Mucosa of gallbladder (tissue), 1 donor: ENCODE measurements around the gene RXRA. TPM values are rescaled to one million over a fixed set of nuclear protein-coding genes. Genes with fewer than 3 reads are reported as not detected.

ENCODE experiments used
- DNase-seq: peaks from one replicate; pipeline ENCODE4 v3.0.0-alpha.2; 2020; ENCODE audit warnings: low spot score
- total RNA-seq: library from RNA; stranded (reverse); gene quantifications from one replicate; pipeline ENCODE4 v1.2.1, GENCODE V29; 2021
- donor health status: DM: no; HTN: no; CAD: no.

The RXRA gene
- total RNA-seq, 1 donor from 2014 or later, result 106 TPM

DNA sequence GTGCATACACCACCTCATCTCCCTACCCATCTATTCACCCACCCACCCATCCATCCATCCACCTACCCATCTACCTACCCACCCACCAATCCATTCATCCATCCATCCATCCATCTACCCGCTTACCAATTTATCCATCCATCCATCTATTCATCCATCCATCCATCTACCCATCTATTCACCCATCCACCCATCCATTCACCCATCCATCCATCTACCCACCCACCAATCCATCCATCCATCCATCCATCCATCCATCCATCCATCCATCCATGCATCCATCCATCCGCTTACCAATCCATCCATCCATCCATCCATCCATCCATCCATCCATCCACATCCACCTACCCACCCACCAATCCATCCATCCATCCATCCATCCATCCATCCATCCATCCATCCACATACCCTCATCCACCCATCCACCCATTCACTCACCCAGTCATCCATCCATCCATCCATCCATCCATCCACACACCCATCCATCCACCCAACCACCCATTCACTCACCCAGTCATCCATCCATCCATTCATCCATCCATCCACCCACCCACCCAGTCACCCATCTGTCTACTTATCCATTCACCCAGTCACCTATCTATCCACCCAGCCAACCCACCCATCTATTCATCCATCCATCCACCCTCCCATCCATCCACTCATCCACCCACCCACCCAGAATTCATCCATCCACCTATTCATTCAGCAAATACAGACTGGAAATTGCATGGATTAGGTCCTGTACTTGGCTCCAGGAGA, 125.6 kb downstream of the RXRA start:
- no peak for DNase-seq

- DNase-seq, result no peak
Measured at GRCh38 chr9:134452728-134453127, 126.5 kb downstream of the RXRA start.

DNA sequence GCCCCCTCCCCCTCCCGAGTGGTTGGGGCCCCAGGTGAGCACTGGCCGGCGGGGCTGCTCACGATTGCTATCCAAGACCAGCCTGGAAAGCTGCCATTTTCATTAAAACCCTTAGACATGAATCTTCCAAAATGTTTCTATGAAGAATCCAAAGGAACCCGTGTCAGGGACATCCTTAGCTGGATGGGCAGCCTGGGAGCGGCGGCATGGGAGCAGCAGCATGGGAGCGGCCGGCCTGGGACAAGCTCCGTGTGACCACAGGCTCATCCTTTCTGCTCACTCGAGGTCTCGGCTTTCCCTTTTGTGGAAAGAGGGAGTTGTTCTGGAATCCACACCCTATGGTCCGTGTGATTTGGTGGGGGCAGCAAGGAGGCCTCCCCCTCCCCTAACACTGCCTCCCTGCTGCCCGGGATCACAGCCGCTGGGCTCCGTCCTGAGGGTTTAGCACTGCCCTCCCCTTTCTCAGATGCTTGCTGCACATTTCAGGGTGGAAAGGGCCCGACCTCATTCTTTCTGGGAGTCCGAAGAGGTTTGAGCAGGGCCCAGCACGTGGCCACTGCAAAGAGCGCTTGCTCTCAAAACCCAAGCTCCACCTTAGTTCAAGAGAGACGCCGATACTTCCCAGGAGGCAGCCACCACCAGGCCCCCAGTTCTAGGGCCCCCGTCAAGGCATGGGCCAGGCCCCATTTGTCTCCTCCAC, 127.7 kb downstream of the RXRA start:
- no peak for DNase-seq

- no peak for DNase-seq
Measured at GRCh38 chr9:134454476-134454857, 128.2 kb downstream of the RXRA start.

DNA sequence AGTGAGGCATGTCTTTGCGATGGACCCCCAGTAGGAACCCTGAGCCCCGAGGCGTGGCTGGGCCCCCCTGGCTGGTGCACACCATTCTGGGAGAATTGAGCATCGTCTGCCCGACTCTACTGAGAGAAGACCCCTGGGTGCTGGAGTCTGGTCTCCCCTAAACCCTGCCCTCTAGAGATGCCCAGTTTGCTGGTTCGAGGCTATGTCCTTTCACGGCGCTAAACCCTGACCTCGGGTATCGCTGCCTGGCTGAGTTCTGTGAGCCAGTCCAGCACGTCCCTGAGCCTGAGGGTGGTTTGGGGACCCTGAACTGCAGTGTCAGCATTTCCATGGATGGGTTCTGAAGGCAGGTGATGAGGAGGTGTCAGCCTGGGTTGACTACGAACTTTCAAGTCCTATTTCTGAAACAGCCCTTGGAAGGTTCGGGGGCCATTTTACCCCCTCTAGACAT, 128.8 kb downstream of the RXRA start:
- DNase-seq, result no peak

- no peak for DNase-seq
Measured at GRCh38 chr9:134455537-134455933, 129.3 kb downstream of the RXRA start.

DNA sequence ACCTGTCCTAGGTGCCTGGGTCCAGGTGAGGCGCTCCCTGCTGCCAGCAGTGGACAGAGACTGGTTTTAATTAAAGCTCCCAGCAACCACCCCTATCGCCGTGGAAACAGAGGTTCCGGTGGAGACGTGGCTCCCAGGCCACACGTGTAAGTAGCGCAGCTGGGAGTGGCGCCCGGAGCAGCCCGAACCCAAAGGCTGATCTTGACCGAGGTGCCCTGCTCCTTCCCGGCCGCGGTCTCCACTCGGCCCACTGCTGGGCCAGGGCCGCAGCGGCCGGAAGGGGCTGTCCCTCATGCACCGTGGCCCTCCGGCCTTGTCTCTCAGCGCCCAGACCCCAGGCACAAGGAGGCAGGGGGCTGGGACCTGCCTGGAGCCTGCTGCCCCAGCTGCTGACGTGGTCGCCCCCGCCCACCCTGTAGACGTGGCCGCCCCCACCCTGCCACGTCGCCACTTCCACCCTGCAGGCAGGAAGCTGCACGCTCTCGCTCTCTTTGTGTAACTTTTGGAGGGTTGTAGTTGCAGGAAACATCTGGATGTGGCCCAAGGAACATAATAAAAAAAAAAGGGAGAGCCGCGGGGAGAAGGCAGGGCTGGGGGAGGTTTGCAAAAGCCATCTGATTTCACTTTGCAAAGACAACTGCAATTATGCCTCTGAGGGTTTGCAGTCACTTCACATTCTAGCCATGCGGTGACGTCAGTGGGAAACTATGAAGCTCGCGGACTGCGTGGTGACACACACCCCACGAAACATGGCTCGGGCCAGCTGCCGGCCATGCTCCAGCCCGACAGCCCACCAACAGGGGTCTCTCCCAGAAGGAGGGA, 129.9 kb downstream of the RXRA start:
- DNase-seq, result peak; percentile 83

DNA sequence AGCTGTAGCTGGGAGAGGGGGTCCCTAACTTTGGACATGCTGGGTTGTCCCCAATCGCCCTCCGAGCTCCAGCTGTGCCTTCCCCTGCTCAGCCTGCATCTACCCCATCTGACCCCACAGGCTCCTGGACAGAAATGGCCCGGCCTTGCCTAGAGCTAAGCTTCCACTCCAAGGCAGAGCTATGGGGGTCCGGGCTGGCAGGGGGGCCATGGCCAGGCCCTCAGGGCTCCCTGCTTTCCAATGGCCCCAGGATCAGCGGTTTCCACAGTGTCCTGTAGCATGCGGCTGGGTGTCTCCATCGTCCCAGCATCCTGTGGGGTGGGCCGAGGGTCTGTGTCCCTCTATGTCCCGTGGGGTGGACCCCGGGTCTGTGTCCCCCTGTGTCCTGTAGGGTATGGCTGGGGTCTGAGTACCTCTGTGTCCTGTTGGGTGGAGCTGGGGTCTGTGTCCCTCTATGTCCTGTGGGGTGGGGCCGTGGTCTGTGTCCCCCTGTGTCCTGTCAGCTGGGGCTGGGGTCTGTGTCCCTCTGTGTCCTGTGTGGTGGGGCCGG, 130.6 kb downstream of the RXRA start:
- DNase-seq, result no peak

DNA sequence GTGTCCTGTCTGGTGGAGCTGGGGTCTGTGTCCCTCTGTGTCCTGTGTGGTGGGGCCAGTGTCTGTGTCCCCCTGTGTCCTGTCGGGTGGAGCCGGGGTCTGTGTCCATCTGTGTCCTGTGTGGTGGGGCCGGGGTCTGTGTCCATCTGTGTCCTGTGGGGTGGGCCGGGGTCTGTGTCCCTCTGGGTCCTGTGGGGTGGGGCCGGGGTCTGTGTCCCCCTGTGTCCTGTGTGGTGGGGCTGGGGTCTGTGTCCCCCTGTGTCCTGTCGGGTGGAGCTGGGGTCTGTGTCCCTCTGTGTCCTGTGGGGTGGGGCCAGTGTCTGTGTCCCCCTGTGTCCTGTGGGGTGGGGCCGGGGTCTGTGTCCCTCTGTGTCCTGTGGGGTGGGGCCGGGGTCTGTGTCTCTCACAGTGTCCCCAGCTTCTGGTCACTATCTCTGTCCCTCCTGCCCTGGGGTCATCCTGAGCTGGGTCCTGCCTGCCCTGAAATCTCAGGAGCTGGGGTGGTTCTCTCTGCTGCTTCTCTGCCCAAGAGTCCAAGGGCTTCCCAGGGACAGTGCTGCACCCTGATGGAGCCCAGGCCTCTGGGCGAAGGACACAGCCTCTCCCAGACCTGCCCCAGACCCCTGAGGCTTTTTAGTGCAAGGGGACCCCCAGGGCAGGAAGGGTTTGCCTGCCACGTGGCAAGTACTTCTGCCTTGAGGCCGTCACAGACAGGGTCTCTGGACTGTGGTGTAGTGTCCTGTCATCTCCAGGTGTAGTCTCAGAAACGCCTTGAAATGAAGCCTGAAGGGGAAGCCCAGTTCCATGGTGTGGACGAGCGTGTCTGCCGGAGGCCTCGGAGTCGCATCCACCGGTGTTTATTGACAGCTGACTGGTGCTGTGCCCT, 131.3 kb downstream of the RXRA start:
- no peak for DNase-seq

GRCh38 chr9:134458207-134459108, 132.2 kb downstream of the RXRA start:
- no peak for DNase-seq

DNA sequence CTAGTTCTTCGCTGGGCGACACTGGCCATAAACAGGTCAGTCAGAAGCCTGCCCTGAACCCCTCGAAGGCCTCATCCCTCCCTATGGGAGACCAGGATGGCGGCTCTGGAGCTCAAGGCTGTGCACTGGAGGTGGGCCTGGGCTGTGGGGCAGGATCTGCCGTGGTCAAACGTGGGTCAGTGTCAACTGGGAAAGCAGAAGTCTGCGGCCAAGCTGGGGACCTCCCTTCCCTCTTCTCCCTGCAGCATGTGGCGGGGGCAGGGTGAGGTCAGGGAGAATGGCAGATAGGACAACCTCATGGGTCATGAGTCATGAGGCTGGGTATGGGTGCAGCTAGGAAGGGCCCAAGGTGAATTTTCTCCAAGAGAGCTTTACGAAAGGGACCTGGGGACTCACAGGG, 132.9 kb downstream of the RXRA start:
- no peak for DNase-seq

- DNase-seq, result no peak
Measured at GRCh38 chr9:134459573-134459972, 133.3 kb downstream of the RXRA start.

DNA sequence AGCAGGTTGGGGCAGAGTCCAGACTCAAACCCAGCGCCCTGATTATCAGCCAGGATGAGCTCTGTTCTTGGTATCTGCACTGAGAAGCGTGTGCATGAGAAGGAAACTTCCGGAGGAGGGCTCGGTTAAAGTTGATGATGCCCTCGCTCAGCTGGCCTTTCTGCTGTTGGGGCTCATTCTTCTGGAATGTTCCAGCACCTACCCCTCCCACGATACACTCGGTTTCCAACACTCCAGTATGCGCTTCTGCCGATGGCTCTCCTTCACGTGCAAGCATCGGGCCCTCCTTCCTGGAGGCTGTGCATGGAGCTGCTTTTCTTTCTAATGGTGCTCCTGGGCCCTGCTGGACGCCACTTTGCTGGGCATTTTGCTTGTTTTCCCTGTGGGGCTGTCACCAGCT, 134.0 kb downstream of the RXRA start:
- DNase-seq, result no peak

- no peak for DNase-seq
Measured at GRCh38 chr9:134460896-134461295, 134.6 kb downstream of the RXRA start.

- no peak for DNase-seq
Measured at GRCh38 chr9:134461426-134461982, 135.2 kb downstream of the RXRA start.

DNA sequence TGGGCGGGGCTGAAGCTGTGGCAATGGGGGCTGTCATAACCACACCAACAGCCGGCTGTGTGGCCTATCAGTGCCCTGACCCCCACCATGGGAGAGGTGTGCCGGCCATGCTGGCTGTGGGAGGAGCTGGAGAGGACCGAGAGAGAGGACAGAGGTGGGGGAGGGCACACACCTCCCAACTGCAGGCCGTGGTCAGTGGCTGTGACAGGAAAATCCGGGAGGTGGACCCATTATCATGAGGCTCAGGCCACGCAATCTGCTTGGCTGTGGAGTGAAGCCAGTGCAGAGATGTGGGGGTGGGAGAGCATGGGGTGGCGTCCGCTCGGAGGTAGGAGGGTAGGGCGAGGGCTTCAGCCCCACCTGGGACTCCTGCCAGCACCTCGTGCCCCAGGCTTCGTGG, 136.1 kb downstream of the RXRA start:
- DNase-seq, result no peak

- DNase-seq, result no peak
Measured at GRCh38 chr9:134463280-134463679, 137.0 kb downstream of the RXRA start.

DNA sequence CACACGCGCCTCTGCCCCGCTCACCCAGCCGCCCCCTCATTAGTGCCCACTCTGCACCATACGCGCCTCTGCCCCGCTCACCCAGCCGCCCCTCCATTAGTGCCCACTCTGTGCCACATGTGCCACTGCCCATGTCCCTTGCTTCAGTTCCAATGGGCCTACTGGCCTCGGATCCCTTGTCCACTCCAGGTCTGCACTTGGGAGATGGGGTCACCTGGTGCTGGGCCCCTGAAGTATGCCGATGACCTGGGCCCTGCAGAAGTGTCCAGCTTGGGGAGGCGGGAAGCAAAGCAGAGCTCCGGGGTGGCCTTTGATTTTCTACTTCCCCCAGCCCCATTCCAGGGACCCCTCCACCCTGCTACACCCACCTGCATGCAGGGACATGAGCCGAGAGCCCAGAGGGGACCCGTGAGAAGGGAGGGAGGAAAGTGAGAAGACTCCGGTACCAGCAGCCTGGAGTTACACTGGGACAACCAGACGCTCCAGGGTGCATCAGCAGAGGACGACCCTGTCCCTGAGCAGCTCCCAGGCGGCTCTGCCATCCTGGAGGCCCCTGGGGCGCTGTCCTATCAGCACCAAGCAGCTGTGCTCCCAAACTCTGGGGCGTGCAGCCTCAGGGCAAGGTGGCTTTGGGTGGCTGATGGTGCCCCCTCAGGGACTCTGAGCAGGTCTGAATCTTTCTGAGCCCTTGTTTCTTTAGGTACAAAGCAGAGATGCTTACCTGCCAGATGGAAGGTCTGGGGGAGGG, 140.8 kb downstream of the RXRA start:
- no peak for DNase-seq

DNA sequence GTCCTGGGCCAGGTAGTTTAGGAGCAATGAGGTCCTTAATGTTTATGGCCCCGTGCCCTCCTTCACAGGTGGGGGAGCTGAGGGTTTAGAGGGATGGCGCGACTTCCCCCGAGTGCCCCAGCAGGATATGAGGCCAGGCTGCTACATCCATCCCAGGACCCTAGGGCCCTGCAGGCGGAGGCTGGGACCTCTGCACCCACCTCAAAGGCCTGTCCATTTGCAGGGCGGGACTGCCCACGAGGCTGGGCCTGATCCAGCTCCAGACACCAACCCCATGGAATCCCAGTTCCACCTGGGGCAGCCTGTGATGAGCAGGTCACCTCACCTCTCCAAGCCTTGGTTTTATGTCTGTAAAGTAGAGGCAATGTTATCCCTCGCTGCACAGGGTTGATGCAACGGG, 142.1 kb downstream of the RXRA start:
- no peak for DNase-seq
